ENCODE data around the gene CEP70.
"Not testable (repeated sequence)": the region's sequence is repeated elsewhere in the genome, so short reads cannot be mapped to it uniquely, and the experiment has no call there.

The CEP70 gene

DNA sequence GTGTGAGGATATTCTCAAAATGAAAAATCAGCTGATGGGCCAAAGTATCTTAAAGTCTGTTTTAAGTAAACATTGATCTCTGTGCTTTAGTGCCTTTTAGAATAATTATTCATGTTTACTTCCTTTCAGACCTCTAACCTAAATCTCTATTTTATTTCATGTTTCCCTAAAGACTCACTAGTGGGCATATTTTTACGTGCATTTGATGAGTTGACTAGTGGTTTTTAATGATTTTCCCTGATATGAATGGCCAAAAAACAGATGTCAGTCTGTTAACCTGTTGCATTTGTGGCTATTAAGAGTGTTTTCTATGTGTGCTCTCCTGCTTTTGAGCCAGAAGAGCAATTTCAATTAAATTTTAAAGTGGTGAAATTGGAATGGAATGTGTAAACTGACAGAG is 21.4 kb upstream of the CEP70 start:
- H3K4me2 ChIP-seq: no peak overlapping the region
- H3K9ac ChIP-seq: no peak overlapping the region
- H3K4me1 ChIP-seq: peaks cover 0 to 9% (median 4%) of the 10 kb centered on the region in 10 experiments; a peak in 14 of 20 replicates
- no peak overlapping the region for H3K27ac ChIP-seq
- H3K36me3 ChIP-seq: peaks cover 0 to 37% (median 15%) of the 10 kb centered on the region in 11 experiments; a peak in 10 of 22 replicates
- no peaks in the 10 kb centered on the region for H3K27me3 ChIP-seq
- no peaks in the 10 kb centered on the region; a peak in 2 of 22 replicates for H3K9me3 ChIP-seq (replicated peaks in 1 of 11)
- no peak for TF ChIP-seq Cebpa-rat (IDR thresholded peaks at IDR 0.05)
- peaks cover 0 to 37% (median 0%) of the 10 kb centered on the region in 11 experiments; a peak in 8 of 22 replicates for H4K20me1 ChIP-seq
- H3K4me3 ChIP-seq: no peak overlapping the region

- Histone ChIP-seq H3K9ac (peak overlapping the region; percentile 93 to 99 (median 98); a peak in 20 of 22 replicates), H3K4me2 (peak overlapping the region; percentile 69 to 92 (median 89)), H3K27me3 (no peaks in the 10 kb centered on the region), H3K4me3 (peak overlapping the region; percentile 51 to 85 (median 78); a peak in 19 of 20 replicates), H3K9me3 (replicated peaks in 1 of 11) (no peaks in the 10 kb centered on the region; a peak in 2 of 22 replicates), H3K36me3 (peaks cover 0 to 36% (median 15%) of the 10 kb centered on the region in 11 experiments; a peak in 10 of 22 replicates), H3K27ac (peak overlapping the region in 10 of 11 experiments; percentile 95 to 99 (median 98); a peak in 19 of 22 replicates), H3K4me1 (peaks cover 15 to 32% (median 24%) of the 10 kb centered on the region in 10 experiments), H4K20me1 (peaks cover 0 to 4% (median 0%) of the 10 kb centered on the region in 11 experiments; a peak in 1 of 22 replicates)
- TF ChIP-seq Cebpa-rat (IDR thresholded peaks at IDR 0.05): no peak
Measured at GRCh38 chr3:138609898-138610266, 15.8 kb upstream of the CEP70 start.

DNA sequence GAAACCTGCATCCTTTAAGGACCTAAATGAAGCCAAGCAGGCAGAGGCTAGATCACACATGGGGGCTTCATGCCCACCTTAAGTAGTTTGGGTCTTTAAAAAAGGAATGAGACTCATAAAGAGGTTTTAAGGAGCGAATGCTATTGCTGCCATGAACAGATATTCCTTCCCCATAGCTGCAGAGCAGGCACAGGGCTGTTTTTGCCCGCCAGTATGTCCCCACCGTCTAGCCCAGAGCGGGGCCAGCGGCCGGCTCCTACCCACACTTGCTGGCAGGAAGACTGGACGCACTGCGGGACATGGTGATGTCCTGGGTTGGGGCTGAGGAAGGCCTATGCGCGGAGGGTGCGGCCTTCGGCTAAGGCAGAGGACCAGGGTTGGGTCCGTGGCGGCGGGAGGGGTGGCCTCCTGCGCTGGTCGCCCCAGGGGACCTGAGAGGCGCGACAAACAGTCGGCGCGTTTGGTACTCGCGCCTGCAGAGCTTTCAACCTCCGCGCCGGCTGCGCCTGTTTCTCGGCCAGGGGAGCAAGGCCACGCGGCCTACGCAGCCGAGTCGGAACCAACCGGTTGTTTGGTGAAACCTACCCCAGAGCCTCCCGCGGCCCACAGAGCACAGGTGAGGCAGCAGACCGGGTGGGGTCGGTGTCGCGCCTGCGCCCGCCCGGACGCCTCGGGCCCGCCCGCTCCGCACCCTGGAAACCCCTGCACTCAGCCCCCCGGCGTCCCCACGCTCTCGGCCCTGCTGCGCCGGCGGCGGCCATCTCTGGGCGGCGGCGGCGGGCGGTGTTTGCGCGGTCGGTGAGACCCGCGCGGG is 14.5 kb upstream of the CEP70 start, which contains the start of gene FAIM:
Gene FAIM, plus strand, starts transcription at position 450 of the 814 bp plus-strand sequence. CDS start 10,956 bp downstream, outside the sequence.
- Histone ChIP-seq H3K36me3 (peaks cover 0 to 24% (median 3%) of the 10 kb centered on the region in 11 experiments; a peak in 9 of 22 replicates), H4K20me1 (peaks cover 0 to 4% (median 0%) of the 10 kb centered on the region in 11 experiments; a peak in 1 of 22 replicates), H3K27ac (peak within 1 kb of the TSS; percentile 90 to 99 (median 97)), H3K4me1 (peaks cover 15 to 32% (median 24%) of the 10 kb centered on the region in 10 experiments), H3K4me3 (peak within 1 kb of the TSS; percentile 51 to 85 (median 78)), H3K27me3 (no peaks in the 10 kb centered on the region), H3K4me2 (peak within 1 kb of the TSS; percentile 69 to 92 (median 89)), H3K9ac (peak within 1 kb of the TSS; percentile 93 to 99 (median 98)), H3K9me3 (replicated peaks in 1 of 11) (peaks cover 0 to 12% (median 10%) of the 10 kb centered on the region in 11 experiments; a peak in 12 of 22 replicates)
- TF ChIP-seq Cebpa-rat (IDR thresholded peaks at IDR 0.05): no peak

GRCh38 chr3:138604106-138604595 is 10.1 kb upstream of the CEP70 start:
- H3K4me1 ChIP-seq: peaks cover 7 to 31% (median 10%) of the 10 kb centered on the region in 10 experiments; a peak in 16 of 20 replicates
- H3K9me3 ChIP-seq (replicated peaks in 1 of 11): peaks cover 13 to 33% (median 31%) of the 10 kb centered on the region in 11 experiments
- H3K27me3 ChIP-seq, H3K4me3 ChIP-seq, H3K36me3 ChIP-seq, H3K27ac ChIP-seq, H3K9ac ChIP-seq, H3K4me2 ChIP-seq, H4K20me1 ChIP-seq: not testable (repeated sequence)

- not testable (repeated sequence) for H3K36me3 ChIP-seq, H3K4me3 ChIP-seq, H3K9ac ChIP-seq, H3K27me3 ChIP-seq, H4K20me1 ChIP-seq, H3K27ac ChIP-seq
- H3K4me2 ChIP-seq: peak overlapping the region in 1 of 11 experiments; percentile 29; a peak in 1 of 22 replicates
- H3K9me3 ChIP-seq (replicated peaks in 1 of 11): peaks cover 24 to 42% (median 37%) of the 10 kb centered on the region in 11 experiments
- peaks cover 0 to 22% (median 2%) of the 10 kb centered on the region in 10 experiments; a peak in 6 of 20 replicates for H3K4me1 ChIP-seq
Measured at GRCh38 chr3:138601661-138602060, 7.6 kb upstream of the CEP70 start.

DNA sequence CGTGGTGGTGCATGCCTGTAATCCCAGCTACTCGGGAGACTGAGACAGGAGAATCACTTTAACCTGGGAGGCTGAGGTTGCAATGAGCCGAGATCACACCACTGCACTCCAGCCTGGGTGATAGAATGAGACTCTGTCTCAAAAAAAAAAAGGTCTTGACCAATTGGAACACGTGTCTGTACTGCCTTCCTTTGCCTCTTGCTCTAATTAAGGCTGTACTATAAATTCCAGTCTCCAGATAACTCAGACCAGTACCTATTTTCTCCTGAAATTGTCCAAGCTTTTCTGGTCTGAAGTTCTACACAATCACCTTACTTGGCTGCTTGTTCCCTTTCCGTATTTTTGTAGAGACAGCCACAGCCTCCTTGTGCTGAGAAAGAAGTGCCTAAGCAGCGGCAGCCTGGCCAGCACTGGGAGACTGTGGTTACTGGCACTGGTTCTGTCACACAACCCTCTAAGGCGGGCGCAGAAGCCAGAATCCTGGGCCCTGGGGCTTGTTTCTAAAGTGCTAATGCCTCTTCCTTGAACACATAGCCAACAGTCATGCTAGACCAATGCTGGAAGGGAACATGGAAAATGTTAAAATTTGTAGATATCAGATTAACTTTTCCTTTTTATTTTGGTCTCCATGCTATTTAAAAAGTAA is 6.2 kb upstream of the CEP70 start:
- no peak for TF ChIP-seq Cebpa-rat (IDR thresholded peaks at IDR 0.05)
- Histone ChIP-seq H3K9ac (no peak overlapping the region), H3K4me1 (peaks cover 0 to 15% (median 1%) of the 10 kb centered on the region in 10 experiments; a peak in 9 of 20 replicates), H3K27me3 (no peaks in the 10 kb centered on the region), H3K9me3 (replicated peaks in 1 of 11) (peaks cover 24 to 42% (median 37%) of the 10 kb centered on the region in 11 experiments), H3K4me2 (no peak overlapping the region), H3K27ac (no peak overlapping the region), H3K36me3 (peaks cover 0 to 9% (median 0%) of the 10 kb centered on the region in 11 experiments; a peak in 3 of 22 replicates), H3K4me3 (no peak overlapping the region), H4K20me1 (no peaks in the 10 kb centered on the region)

DNA sequence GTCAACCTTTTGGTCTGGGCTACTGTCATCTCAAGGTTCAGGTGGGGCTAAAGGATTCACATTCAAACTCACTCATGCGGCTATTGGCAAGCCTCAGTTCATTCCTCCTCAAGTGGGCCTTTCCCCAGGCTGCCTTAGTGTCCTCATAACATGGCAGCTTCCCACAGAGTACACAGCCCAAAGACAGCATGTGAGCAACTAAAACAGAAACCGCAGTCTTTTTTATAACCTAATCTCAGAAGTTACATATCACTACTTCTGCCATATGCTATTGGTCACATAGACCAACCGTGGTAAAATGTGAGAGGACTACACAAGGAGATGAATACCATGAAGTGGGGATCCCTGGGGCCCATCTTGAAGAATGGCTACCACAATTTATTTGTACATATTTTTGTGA is 4.5 kb upstream of the CEP70 start:
- no peaks in the 10 kb centered on the region for H4K20me1 ChIP-seq
- peaks cover 22 to 31% (median 27%) of the 10 kb centered on the region in 11 experiments for H3K9me3 ChIP-seq (replicated peaks in 1 of 11)
- no peak overlapping the region for H3K4me2 ChIP-seq
- no peak overlapping the region for H3K9ac ChIP-seq
- H3K4me1 ChIP-seq: peaks cover 6 to 22% (median 9%) of the 10 kb centered on the region in 10 experiments; a peak in 18 of 20 replicates
- H3K27ac ChIP-seq: no peak overlapping the region
- H3K4me3 ChIP-seq: no peak overlapping the region
- peaks cover 0 to 9% (median 0%) of the 10 kb centered on the region in 11 experiments; a peak in 3 of 22 replicates for H3K36me3 ChIP-seq
- no peaks in the 10 kb centered on the region for H3K27me3 ChIP-seq
- no peak for TF ChIP-seq Cebpa-rat (IDR thresholded peaks at IDR 0.05)

DNA sequence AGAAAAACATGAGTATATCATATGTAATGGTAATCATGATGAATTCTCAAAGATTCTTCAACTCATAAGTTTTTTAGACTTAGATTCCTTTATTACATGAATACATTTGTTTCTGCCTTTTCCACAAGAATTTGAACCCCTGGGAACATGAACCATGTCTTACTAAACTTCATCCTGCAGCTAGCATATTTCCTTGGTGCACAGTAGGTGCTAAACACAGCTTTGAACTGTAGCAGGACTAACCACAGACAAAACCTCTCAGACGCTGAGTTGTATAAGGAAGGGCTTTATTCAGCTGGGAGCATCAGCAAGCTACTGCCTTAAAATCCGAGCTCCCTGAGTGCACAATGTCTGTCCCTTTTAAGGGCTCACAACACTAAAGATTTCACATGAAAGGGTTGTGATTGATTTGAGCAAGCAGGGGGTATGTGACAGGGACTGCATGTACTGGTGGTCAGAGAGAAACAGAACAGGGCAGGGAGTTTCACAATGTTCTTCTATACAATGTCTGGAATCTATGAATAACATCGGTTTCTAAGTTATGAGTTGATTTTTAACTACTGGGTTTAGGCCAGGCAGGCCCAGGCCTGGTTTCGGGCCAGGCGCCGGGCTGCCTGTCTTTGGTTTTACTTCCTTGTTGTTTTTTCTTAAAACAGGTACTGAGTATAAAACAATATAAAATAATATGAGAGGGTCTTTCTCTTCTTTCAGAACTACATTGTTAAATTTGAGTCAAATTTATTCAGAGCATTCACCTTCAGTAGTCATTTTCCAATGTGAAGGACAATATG is 3.3 kb upstream of the CEP70 start:
- H3K9ac ChIP-seq, H3K27me3 ChIP-seq, H4K20me1 ChIP-seq, H3K4me3 ChIP-seq, H3K36me3 ChIP-seq, H3K4me2 ChIP-seq, H3K27ac ChIP-seq: not testable (repeated sequence)
- peaks cover 10 to 20% (median 16%) of the 10 kb centered on the region in 11 experiments for H3K9me3 ChIP-seq (replicated peaks in 1 of 11)
- H3K4me1 ChIP-seq: peaks cover 15 to 29% (median 19%) of the 10 kb centered on the region in 10 experiments; a peak in 18 of 20 replicates
